GM12878 (cell line): Measurements from ENCODE around the gene MAP3K5.

Experiments
- CEBPB ChIP-seq, 2 experiments: fragments of 150-350 bp in 1 of 2; IDR thresholded peaks; 2 replicates each; pipeline ENCODE4 v1.6.1; 2012 to 2014; ENCODE audit warnings: low read depth in 2 of 2, low read length in 2 of 2, borderline replicate concordance in 1 of 2, inconsistent platforms in 1 of 2
- HCFC1 ChIP-seq: fragments of 150-350 bp; IDR thresholded peaks from 2 replicates; pipeline ENCODE4 v1.6.1; 2014; ENCODE audit warnings: low read length
- RCOR1 ChIP-seq: conservative IDR thresholded peaks from 2 replicates; pipeline ENCODE4 v1.6.1; 2012; ENCODE audit warnings: low read depth, low read length, improper control_type of control experiment
- TCF12 ChIP-seq: IDR thresholded peaks from 2 replicates; pipeline ENCODE4 v1.6.1; 2011; ENCODE audit warnings: low read depth, mild to moderate bottlenecking, low read length
- TF ChIP-seq, protein P1 (sequence below), 3 experiments: IDR thresholded peaks in 2 of 3; conservative IDR thresholded peaks in 1 of 3; 2 replicates each; pipeline ENCODE4 v1.5.1; 2011; ENCODE audit warnings: low read depth in 3 of 3, low read length in 3 of 3, mild to moderate bottlenecking in 3 of 3, control low read depth in 2 of 3, moderate library complexity in 2 of 3, inconsistent platforms in 1 of 3, mixed read lengths in 1 of 3; ENCODE audit not compliant: control insufficient read depth in 2 of 3, insufficient read depth in 1 of 3; ENCODE audit errors: extremely low read depth in 1 of 3

DNA sequence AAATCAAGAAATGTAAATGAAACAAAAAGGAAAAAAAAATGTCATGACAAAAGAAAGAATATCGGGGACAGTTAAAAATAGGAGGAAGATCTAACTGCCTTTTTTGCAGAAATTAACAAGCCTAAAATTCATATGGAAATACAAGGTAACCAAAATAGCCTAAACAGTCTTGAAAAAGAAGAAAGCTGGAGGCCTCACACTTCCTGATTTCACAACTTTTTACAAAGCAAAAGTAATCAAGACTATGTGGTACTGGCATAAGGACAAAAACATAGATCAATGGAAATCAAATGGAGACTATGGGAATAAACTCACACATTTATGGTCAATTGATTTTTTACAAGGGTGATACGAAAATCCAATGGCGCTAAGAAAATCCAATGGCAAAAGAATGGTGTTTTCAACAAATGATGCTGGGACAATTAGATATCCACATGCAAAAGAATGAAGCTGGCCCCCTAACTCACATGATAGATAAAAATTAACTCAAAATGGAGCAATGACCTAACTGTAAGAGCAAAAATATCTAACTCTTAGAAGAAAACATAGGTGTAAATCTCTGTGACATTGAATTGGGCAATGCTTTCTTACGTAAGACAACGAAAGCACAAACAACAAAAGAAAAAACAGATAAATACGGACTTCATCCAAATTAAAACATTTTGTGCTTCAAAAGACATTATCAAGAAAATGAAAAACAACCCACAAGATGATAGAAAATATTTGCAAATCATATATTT, 24.5 kb downstream of the MAP3K5 start:
- TF ChIP-seq, protein P1, sequence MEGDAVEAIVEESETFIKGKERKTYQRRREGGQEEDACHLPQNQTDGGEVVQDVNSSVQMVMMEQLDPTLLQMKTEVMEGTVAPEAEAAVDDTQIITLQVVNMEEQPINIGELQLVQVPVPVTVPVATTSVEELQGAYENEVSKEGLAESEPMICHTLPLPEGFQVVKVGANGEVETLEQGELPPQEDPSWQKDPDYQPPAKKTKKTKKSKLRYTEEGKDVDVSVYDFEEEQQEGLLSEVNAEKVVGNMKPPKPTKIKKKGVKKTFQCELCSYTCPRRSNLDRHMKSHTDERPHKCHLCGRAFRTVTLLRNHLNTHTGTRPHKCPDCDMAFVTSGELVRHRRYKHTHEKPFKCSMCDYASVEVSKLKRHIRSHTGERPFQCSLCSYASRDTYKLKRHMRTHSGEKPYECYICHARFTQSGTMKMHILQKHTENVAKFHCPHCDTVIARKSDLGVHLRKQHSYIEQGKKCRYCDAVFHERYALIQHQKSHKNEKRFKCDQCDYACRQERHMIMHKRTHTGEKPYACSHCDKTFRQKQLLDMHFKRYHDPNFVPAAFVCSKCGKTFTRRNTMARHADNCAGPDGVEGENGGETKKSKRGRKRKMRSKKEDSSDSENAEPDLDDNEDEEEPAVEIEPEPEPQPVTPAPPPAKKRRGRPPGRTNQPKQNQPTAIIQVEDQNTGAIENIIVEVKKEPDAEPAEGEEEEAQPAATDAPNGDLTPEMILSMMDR (IDR thresholded peaks at IDR 0.05 in 2 of 3, conservative IDR thresholded peaks at IDR 0.05 in 1 of 3; ENCODE audit: control insufficient read depth in 2 of 3, extremely low read depth in 1 of 3, insufficient read depth in 1 of 3, low read depth in 3 of 3, low read length in 3 of 3): no peak
- no peak for TF ChIP-seq HCFC1
- TF ChIP-seq CEBPB (IDR thresholded peaks at IDR 0.05; ENCODE audit: borderline replicate concordance in 1 of 2, low read depth in 2 of 2, low read length in 2 of 2): no peak
- TF ChIP-seq RCOR1: no peak
- no peak for TF ChIP-seq TCF12
